HepG2 (cell line): ENCODE data around the gene DNMBP.

ENCODE experiments used
- CTCF ChIP-seq: sonication (generic); formaldehyde crosslinking; IDR thresholded peaks from 2 replicates; pipeline ENCODE4 v1.5.0; 2020; ENCODE audit warnings: mild to moderate bottlenecking, missing genetic modification reagents, moderate library complexity
- EP300 ChIP-seq, 3 experiments: sonication (generic) in 1 of 3; formaldehyde crosslinking in 1 of 3; IDR thresholded peaks; 2 replicates each; pipeline versions ENCODE4 v1.5.1 to v1.6.1; 2011 to 2020; ENCODE audit warnings: low read depth in 2 of 3, low read length in 2 of 3, borderline replicate concordance in 1 of 3, improper control_type of control experiment in 1 of 3, mild to moderate bottlenecking in 1 of 3, missing genetic modification reagents in 1 of 3, moderate library complexity in 1 of 3
- GABPA ChIP-seq, 2 experiments: IDR thresholded peaks; 2 replicates each; pipeline ENCODE4 v1.6.1; 2011 to 2016; ENCODE audit warnings: low read depth in 2 of 2, low read length in 1 of 2, missing biosample characterization in 1 of 2, missing genetic modification characterization in 1 of 2
- HOMEZ ChIP-seq: IDR thresholded peaks from 2 replicates; pipeline ENCODE4 v1.6.1; 2016; ENCODE audit warnings: low read depth
- MATR3 ChIP-seq: sonication (generic); formaldehyde crosslinking; IDR thresholded peaks from 2 replicates; pipeline ENCODE4 v1.4.0; 2020; ENCODE audit warnings: missing genetic modification reagents
- POLR2A ChIP-seq, 2 experiments: IDR thresholded peaks; 2 replicates each; pipeline ENCODE4 v1.6.1; 2011; ENCODE audit warnings: low read depth in 2 of 2, low read length in 2 of 2, mild to moderate bottlenecking in 1 of 2, moderate library complexity in 1 of 2; ENCODE audit not compliant: insufficient read depth in 1 of 2
- REST ChIP-seq, 2 experiments: IDR thresholded peaks; 2 replicates each; pipeline ENCODE4 v1.6.1; 2011 to 2012; ENCODE audit warnings: low read length in 2 of 2, borderline replicate concordance in 1 of 2, low read depth in 1 of 2, mild to moderate bottlenecking in 1 of 2, moderate library complexity in 1 of 2
- ZNF768 ChIP-seq: sonication (generic); formaldehyde crosslinking; IDR thresholded peaks from 2 replicates; pipeline ENCODE4 v1.4.0; 2020; ENCODE audit warnings: missing genetic modification reagents

GRCh38 chr10:99828464-99828863, 181.3 kb downstream of the DNMBP start:
- TF ChIP-seq EP300 (IDR thresholded peaks at IDR 0.05; ENCODE audit: low read depth in 2 of 2, low read length in 2 of 2) (no peak), EP300 (CRISPR knock-in tag; IDR thresholded peaks at IDR 0.05; ENCODE audit: borderline replicate concordance) (no peak), MATR3 (no peak), HOMEZ (CRISPR knock-in tag) (no peak), ZNF768 (CRISPR knock-in tag) (no peak), CTCF (CRISPR knock-in tag) (no peak), REST (IDR thresholded peaks at IDR 0.05; ENCODE audit: borderline replicate concordance in 1 of 2, low read depth in 1 of 2, low read length in 2 of 2) (no peak), POLR2A (IDR thresholded peaks at IDR 0.05; ENCODE audit: insufficient read depth in 1 of 2, low read depth in 2 of 2, low read length in 2 of 2) (no peak), GABPA (IDR thresholded peaks at IDR 0.05; ENCODE audit: low read depth, low read length) (no peak), GABPA (CRISPR knock-in tag; IDR thresholded peaks at IDR 0.05; ENCODE audit: low read depth) (no peak)
